Measurements from ENCODE around the gene CEP95. TPM values are rescaled to one million over a fixed set of nuclear protein-coding genes. Genes with fewer than 3 reads are reported as not detected.

The CEP95 gene
- total and polyA plus RNA-seq, 4 experiments from 2014 or later, result 6.4 to 108 (median 61.8) TPM

GRCh38 chr17:64519601-64520000 is 12.8 kb downstream of the CEP95 start:
- H3K36me3 Mint-ChIP-seq, result peaks cover 52 to 68% of the 10 kb centered on the region in 2 donors
- POLR2A ChIA-PET (ENCODE audit: partially characterized antibody), result interaction anchor here (1.4 to 1.5 kb wide), 2 partner anchors 13 to 23 kb away, joined by 6 to 7 read pairs; partner anchors contain the start of genes CEP95 and DDX5
- no peaks in the 10 kb centered on the region for H3K27me3 ChIP-seq (ENCODE audit: insufficient read depth, low read length)
- no peaks in the 10 kb centered on the region for H3K27me3 Mint-ChIP-seq
- no peaks in the 10 kb centered on the region for H3K9me3 ChIP-seq (ENCODE audit: control insufficient read depth in 1 of 2, low read length in 2 of 2)
- no peak overlapping the region for H3K4me3 ChIP-seq (ENCODE audit: low read length in 2 of 2)
- H3K36me3 ChIP-seq (ENCODE audit: insufficient read depth, low read length), result peaks cover 58% of the 10 kb centered on the region
- no peaks in the 10 kb centered on the region for H3K4me1 ChIP-seq (ENCODE audit: insufficient read depth, low read length)
- intact Hi-C loops (cut with micrococcal nuclease), result no loop called here
- peak overlapping the region in 3 of 7 donors; percentile 6 to 12 (median 12) for H3K27ac Mint-ChIP-seq
- no peak overlapping the region for H3K4me3 Mint-ChIP-seq
- no peak for DNase-seq
- CTCF ChIA-PET (ENCODE audit: partially characterized antibody), result no interaction called here
- no peak overlapping the region for H3K27ac ChIP-seq (ENCODE audit: low read depth, low read length)
- H3K9me3 Mint-ChIP-seq, result peaks cover 0 to 2% (median 0%) of the 10 kb centered on the region in 8 donors
- H3K4me1 Mint-ChIP-seq, result peaks cover 6 to 18% (median 15%) of the 10 kb centered on the region in 4 donors

GRCh38 chr17:64520359-64520758 is 13.6 kb downstream of the CEP95 start:
- POLR2A ChIA-PET (ENCODE audit: partially characterized antibody), result interaction anchor here (0.8 to 1.5 kb wide), 3 partner anchors 12 to 24 kb away, joined by 3 to 7 read pairs (median 6); partner anchors contain the start of genes CEP95 and DDX5
- no peaks in the 10 kb centered on the region for H3K27me3 ChIP-seq (ENCODE audit: insufficient read depth, low read length)
- H3K9me3 Mint-ChIP-seq, result peaks cover 0 to 2% (median 0%) of the 10 kb centered on the region in 8 donors
- peaks cover 58% of the 10 kb centered on the region for H3K36me3 ChIP-seq (ENCODE audit: insufficient read depth, low read length)
- peaks cover 3 to 13% (median 9%) of the 10 kb centered on the region in 4 donors for H3K4me1 Mint-ChIP-seq
- peaks cover 48 to 63% of the 10 kb centered on the region in 2 donors for H3K36me3 Mint-ChIP-seq
- intact Hi-C loops (cut with micrococcal nuclease), result no loop called here
- no peaks in the 10 kb centered on the region for H3K27me3 Mint-ChIP-seq
- H3K4me3 Mint-ChIP-seq, result no peak overlapping the region
- DNase-seq, result no peak
- no peaks in the 10 kb centered on the region for H3K4me1 ChIP-seq (ENCODE audit: insufficient read depth, low read length)
- H3K4me3 ChIP-seq (ENCODE audit: low read length in 2 of 2), result no peak overlapping the region
- CTCF ChIA-PET (ENCODE audit: partially characterized antibody), result no interaction called here
- H3K27ac ChIP-seq (ENCODE audit: low read depth, low read length), result no peak overlapping the region
- H3K27ac Mint-ChIP-seq, result no peak overlapping the region
- no peaks in the 10 kb centered on the region for H3K9me3 ChIP-seq (ENCODE audit: control insufficient read depth in 1 of 2, low read length in 2 of 2)

GRCh38 chr17:64527914-64528313 is 21.1 kb downstream of the CEP95 start:
- POLR2A ChIA-PET (ENCODE audit: partially characterized antibody), result no interaction called here
- H3K27ac Mint-ChIP-seq, result peak overlapping the region in 3 of 7 donors; percentile 23 to 87 (median 38)
- H3K4me3 Mint-ChIP-seq, result no peak overlapping the region
- DNase-seq, result no peak
- H3K27ac ChIP-seq (ENCODE audit: low read depth, low read length), result no peak overlapping the region
- intact Hi-C loops (cut with micrococcal nuclease), result no loop called here
- H3K4me1 ChIP-seq (ENCODE audit: insufficient read depth, low read length), result no peaks in the 10 kb centered on the region
- no peaks in the 10 kb centered on the region for H3K27me3 ChIP-seq (ENCODE audit: insufficient read depth, low read length)
- H3K9me3 Mint-ChIP-seq, result peaks cover 0 to 3% (median 0%) of the 10 kb centered on the region in 8 donors
- no peak overlapping the region for H3K4me3 ChIP-seq (ENCODE audit: low read length in 2 of 2)
- peaks cover 70 to 80% of the 10 kb centered on the region in 2 donors for H3K36me3 Mint-ChIP-seq
- peaks cover 0 to 5% (median 0%) of the 10 kb centered on the region in 4 donors for H3K4me1 Mint-ChIP-seq
- H3K27me3 Mint-ChIP-seq, result no peaks in the 10 kb centered on the region
- peaks cover 78% of the 10 kb centered on the region for H3K36me3 ChIP-seq (ENCODE audit: insufficient read depth, low read length)
- H3K9me3 ChIP-seq (ENCODE audit: control insufficient read depth in 1 of 2, low read length in 2 of 2), result no peaks in the 10 kb centered on the region
- CTCF ChIA-PET (ENCODE audit: partially characterized antibody), result interaction anchor here (1.2 kb wide), 1 partner anchor 121 kb away, joined by 3 read pairs; no protein-coding TSS in a partner anchor

- ChIA-PET CTCF (ENCODE audit: partially characterized antibody) (interaction anchor here (1.1 kb wide), 1 partner anchor 121 kb away, joined by 3 read pairs; no protein-coding TSS in a partner anchor), POLR2A (ENCODE audit: partially characterized antibody) (no interaction called here)
- intact Hi-C loops (cut with micrococcal nuclease), result no loop called here
- H3K9me3 ChIP-seq (ENCODE audit: control insufficient read depth in 1 of 2, low read length in 2 of 2), result no peaks in the 10 kb centered on the region
- H3K4me3 ChIP-seq (ENCODE audit: low read length in 2 of 2), result no peak overlapping the region
- no peaks in the 10 kb centered on the region for H3K4me1 ChIP-seq (ENCODE audit: insufficient read depth, low read length)
- Mint-ChIP-seq H3K27ac (peak overlapping the region in 1 of 7 donors; percentile 38), H3K4me1 (peaks cover 0 to 4% (median 0%) of the 10 kb centered on the region in 4 donors), H3K36me3 (peaks cover 70 to 85% of the 10 kb centered on the region in 2 donors), H3K4me3 (no peak overlapping the region), H3K9me3 (peaks cover 0 to 1% (median 0%) of the 10 kb centered on the region in 8 donors), H3K27me3 (no peaks in the 10 kb centered on the region)
- peaks cover 82% of the 10 kb centered on the region for H3K36me3 ChIP-seq (ENCODE audit: insufficient read depth, low read length)
- H3K27me3 ChIP-seq (ENCODE audit: insufficient read depth, low read length), result no peaks in the 10 kb centered on the region
- DNase-seq, result no peak
- H3K27ac ChIP-seq (ENCODE audit: low read depth, low read length), result no peak overlapping the region
These were observed 22.4 kb downstream of the CEP95 start for GRCh38 chr17:64529221-64529620.

GRCh38 chr17:64531955-64532371 is 25.2 kb downstream of the CEP95 start:
- POLR2A ChIA-PET (ENCODE audit: partially characterized antibody), result interaction anchor here (2.6 to 4.2 kb wide), 2 partner anchors 26 to 36 kb away, joined by 8 to 22 read pairs; partner anchors contain the start of genes CEP95, DDX5 and POLG2
- peaks cover 66 to 89% of the 10 kb centered on the region in 2 donors for H3K36me3 Mint-ChIP-seq
- intact Hi-C loops (cut with micrococcal nuclease), result loop anchor here (10.0 kb wide), 1 partner anchor 113 kb away; no protein-coding TSS in a partner anchor

GRCh38 chr17:64532409-64532808 is 25.6 kb downstream of the CEP95 start:
- Mint-ChIP-seq H3K4me3 (no peak overlapping the region), H3K36me3 (peaks cover 65 to 90% of the 10 kb centered on the region in 2 donors), H3K4me1 (peaks cover 0 to 3% (median 0%) of the 10 kb centered on the region in 4 donors), H3K27ac (peak overlapping the region in 2 of 7 donors; percentile 18 to 54), H3K27me3 (no peaks in the 10 kb centered on the region), H3K9me3 (peaks cover 0 to 1% (median 0%) of the 10 kb centered on the region in 8 donors)
- DNase-seq, result no peak
- ChIA-PET CTCF (ENCODE audit: partially characterized antibody) (interaction anchor here (1.2 to 3.6 kb wide), 4 partner anchors 9 to 207 kb away, joined by 3 to 22 read pairs (median 6); no protein-coding TSS in a partner anchor), POLR2A (ENCODE audit: partially characterized antibody) (interaction anchor here (2.6 to 4.2 kb wide), 2 partner anchors 26 to 36 kb away, joined by 8 to 22 read pairs; partner anchors contain the start of genes CEP95, DDX5 and POLG2)
- Histone ChIP-seq H3K4me1 (ENCODE audit: insufficient read depth, low read length) (no peaks in the 10 kb centered on the region), H3K9me3 (ENCODE audit: control insufficient read depth in 1 of 2, low read length in 2 of 2) (no peaks in the 10 kb centered on the region), H3K27me3 (ENCODE audit: insufficient read depth, low read length) (no peaks in the 10 kb centered on the region), H3K27ac (ENCODE audit: low read depth, low read length) (no peak overlapping the region), H3K4me3 (ENCODE audit: low read length in 2 of 2) (no peak overlapping the region), H3K36me3 (ENCODE audit: insufficient read depth, low read length) (peaks cover 84% of the 10 kb centered on the region)
- intact Hi-C loops (cut with micrococcal nuclease), result loop anchor here (10.0 kb wide), 1 partner anchor 112 kb away; no protein-coding TSS in a partner anchor

More at GRCh38 chr17:64531955-64532371, 25.2 kb downstream of the CEP95 start:
- no peaks in the 10 kb centered on the region for H3K4me1 ChIP-seq (ENCODE audit: insufficient read depth, low read length)
- no peak overlapping the region for H3K27ac Mint-ChIP-seq
- CTCF ChIA-PET (ENCODE audit: partially characterized antibody), result interaction anchor here (1.0 to 1.7 kb wide), 3 partner anchors 10 to 207 kb away, joined by 3 read pairs; no protein-coding TSS in a partner anchor
- no peak overlapping the region for H3K4me3 Mint-ChIP-seq
- H3K27me3 Mint-ChIP-seq, result no peaks in the 10 kb centered on the region
- H3K9me3 ChIP-seq (ENCODE audit: control insufficient read depth in 1 of 2, low read length in 2 of 2), result no peaks in the 10 kb centered on the region
- no peak for DNase-seq
- no peak overlapping the region for H3K27ac ChIP-seq (ENCODE audit: low read depth, low read length)
- peaks cover 85% of the 10 kb centered on the region for H3K36me3 ChIP-seq (ENCODE audit: insufficient read depth, low read length)
- H3K27me3 ChIP-seq (ENCODE audit: insufficient read depth, low read length), result no peaks in the 10 kb centered on the region
- no peak overlapping the region for H3K4me3 ChIP-seq (ENCODE audit: low read length in 2 of 2)
- H3K4me1 Mint-ChIP-seq, result peaks cover 0 to 3% (median 0%) of the 10 kb centered on the region in 4 donors
- H3K9me3 Mint-ChIP-seq, result peaks cover 0 to 1% (median 0%) of the 10 kb centered on the region in 8 donors

- H3K36me3 Mint-ChIP-seq, result peaks cover 59 to 88% of the 10 kb centered on the region in 2 donors
- no peaks in the 10 kb centered on the region for H3K27me3 Mint-ChIP-seq
- H3K27ac Mint-ChIP-seq, result peak overlapping the region in 4 of 7 donors; percentile 13 to 48 (median 40)
- Histone ChIP-seq H3K27ac (ENCODE audit: low read depth, low read length) (no peak overlapping the region), H3K4me3 (ENCODE audit: low read length in 2 of 2) (no peak overlapping the region), H3K4me1 (ENCODE audit: insufficient read depth, low read length) (no peaks in the 10 kb centered on the region), H3K36me3 (ENCODE audit: insufficient read depth, low read length) (peaks cover 82% of the 10 kb centered on the region), H3K27me3 (ENCODE audit: insufficient read depth, low read length) (no peaks in the 10 kb centered on the region), H3K9me3 (ENCODE audit: control insufficient read depth in 1 of 2, low read length in 2 of 2) (no peaks in the 10 kb centered on the region)
- CTCF ChIA-PET (ENCODE audit: partially characterized antibody), result interaction anchor here (1.1 to 3.6 kb wide), 6 partner anchors 8 to 212 kb away, joined by 3 to 22 read pairs (median 5); no protein-coding TSS in a partner anchor
- H3K9me3 Mint-ChIP-seq, result peaks cover 0 to 1% (median 0%) of the 10 kb centered on the region in 8 donors
- intact Hi-C loops (cut with micrococcal nuclease), result loop anchor here (10.0 kb wide), 1 partner anchor 111 kb away; no protein-coding TSS in a partner anchor
- no peak for DNase-seq
- no peak overlapping the region for H3K4me3 Mint-ChIP-seq
- POLR2A ChIA-PET (ENCODE audit: partially characterized antibody), result interaction anchor here (2.6 to 4.2 kb wide), 2 partner anchors 28 to 37 kb away, joined by 8 to 22 read pairs; partner anchors contain the start of genes CEP95, DDX5 and POLG2
- peaks cover 0 to 2% (median 0%) of the 10 kb centered on the region in 4 donors for H3K4me1 Mint-ChIP-seq
These were observed 27.0 kb downstream of the CEP95 start for GRCh38 chr17:64533784-64534183.

Measured in CD4-positive, alpha-beta memory T cell (primary cell).